A673 (cell line): ENCODE measurements around the gene BLVRA. TPM values are rescaled to one million over a fixed set of nuclear protein-coding genes. Genes with fewer than 3 reads are reported as not detected.

Source experiments
- BruUV-seq: library from RNA; stranded (reverse); fragments of 400-500 nt; replicated peaks from 2 replicates; lab custom pipeline; 2021; lab: Mats Ljungman, UMichigan
- CTCF ChIA-PET: fragments of 300-600 bp; sonication (Branson Sonifier 250); formaldehyde crosslinking; loops from one replicate; lab custom pipeline; 2022; ENCODE audit warnings: antibody characterized with exemption; lab: Charles Lee
- POLR2A ChIA-PET: fragments of 300-600 bp; sonication (Branson Sonifier 250); formaldehyde crosslinking; loops from one replicate; lab custom pipeline; 2022; ENCODE audit warnings: antibody characterized with exemption; ENCODE audit not compliant: low non-redundant PET; lab: Charles Lee
- DNase-seq: peaks from one replicate; pipeline ENCODE4 v3.0.0-alpha.2; 2015; ENCODE audit warnings: low spot score
- H3K27ac ChIP-seq: fragments of 200-600 bp; sonication (generic); 2 replicates; pipeline ENCODE4 v1.5.1; 2016; ENCODE audit warnings: mixed run types, low read depth, mild to moderate bottlenecking, mixed read lengths, antibody characterized with exemption, low read length; ENCODE audit not compliant: poor library complexity, severe bottlenecking
- H3K27me3 ChIP-seq: fragments of 200-600 bp; sonication (generic); replicated peaks from 2 replicates; pipeline ENCODE4 v1.6.1; 2017; ENCODE audit warnings: mixed run types, low read depth, mild to moderate bottlenecking, mixed read lengths, antibody characterized with exemption, low read length; ENCODE audit not compliant: insufficient read depth, poor library complexity
- H3K36me3 ChIP-seq: fragments of 200-600 bp; sonication (generic); 2 replicates; pipeline ENCODE4 v1.6.1; 2016; ENCODE audit warnings: mixed run types, mild to moderate bottlenecking, mixed read lengths, antibody characterized with exemption, low read length; ENCODE audit not compliant: insufficient read depth, poor library complexity, severe bottlenecking
- H3K4me1 ChIP-seq: fragments of 200-600 bp; sonication (generic); 2 replicates; pipeline ENCODE4 v1.6.1; 2017; ENCODE audit warnings: mixed run types, mild to moderate bottlenecking, mixed read lengths, antibody characterized with exemption, low read length; ENCODE audit not compliant: insufficient read depth, poor library complexity, severe bottlenecking
- H3K4me3 ChIP-seq: fragments of 200-600 bp; sonication (generic); 2 replicates; pipeline ENCODE4 v1.5.1; 2016; ENCODE audit warnings: low read depth, mixed run types, mild to moderate bottlenecking, mixed read lengths, low read length; ENCODE audit not compliant: poor library complexity, severe bottlenecking
- H3K9me3 ChIP-seq: fragments of 200-600 bp; sonication (generic); 2 replicates; pipeline ENCODE4 v1.6.1; 2016; ENCODE audit warnings: mixed run types, low read depth, mild to moderate bottlenecking, mixed read lengths, antibody characterized with exemption, low read length; ENCODE audit not compliant: poor library complexity, severe bottlenecking
- CTCF ChIP-seq: fragments of 300-800, 200-600 bp; sonication (generic); conservative IDR thresholded peaks from 2 replicates; pipeline ENCODE4 v1.5.1; 2017; ENCODE audit warnings: low read depth, mild to moderate bottlenecking, antibody characterized with exemption, low read length, moderate library complexity, mixed read lengths
- EZH2 ChIP-seq: fragments of 200-600 bp; sonication (generic); IDR thresholded peaks from 2 replicates; pipeline ENCODE4 v1.6.1; 2017; ENCODE audit warnings: borderline replicate concordance, low read depth, mild to moderate bottlenecking, mixed read lengths, antibody characterized with exemption, low read length; ENCODE audit not compliant: poor library complexity, severe bottlenecking
- intact Hi-C: fragments of 100-400 bp; cut with micrococcal nuclease; formaldehyde crosslinking; loops from one replicate; pipeline ENCODE4 v1.10.0; 2022; ENCODE audit not compliant: unreplicated experiment
- total RNA-seq: library from RNA; stranded (reverse); gene quantifications from 2 replicates; pipeline ENCODE4 v1.2.3, GENCODE V29; 2021

BLVRA gene
- total RNA-seq, 1 experiment from 2014 or later = 20.6 TPM

- intact Hi-C loops = no loop called here
- no peaks in the 10 kb centered on the region for H3K9me3 ChIP-seq
- H3K4me1 ChIP-seq = no peaks in the 10 kb centered on the region
- ChIA-PET CTCF (no interaction called here), POLR2A (no interaction called here)
- BruUV-seq = no TSS peak
- DNase-seq = no peak
- no peaks in the 10 kb centered on the region for H3K36me3 ChIP-seq
- no peak overlapping the region for H3K27ac ChIP-seq
- H3K4me3 ChIP-seq = no peak overlapping the region
- no peaks in the 10 kb centered on the region for H3K27me3 ChIP-seq
- TF ChIP-seq EZH2 = no peak
- no peak for TF ChIP-seq CTCF
Observed at GRCh38 chr7:43790006-43790405, 31.5 kb downstream of the BLVRA start.

GRCh38 chr7:43790834-43791233, 32.4 kb downstream of the BLVRA start:
- CTCF ChIA-PET = no interaction called here
- intact Hi-C loops = no loop called here
- Histone ChIP-seq H3K36me3 (no peaks in the 10 kb centered on the region), H3K4me1 (no peaks in the 10 kb centered on the region), H3K27ac (no peak overlapping the region), H3K4me3 (no peak overlapping the region), H3K9me3 (no peaks in the 10 kb centered on the region), H3K27me3 (no peaks in the 10 kb centered on the region)
- no peak for DNase-seq
- BruUV-seq = no TSS peak
- POLR2A ChIA-PET = no interaction called here
- TF ChIP-seq EZH2 (no peak), CTCF (no peak)

- Histone ChIP-seq H3K9me3 (no peaks in the 10 kb centered on the region), H3K36me3 (no peaks in the 10 kb centered on the region), H3K4me3 (no peak overlapping the region), H3K27ac (no peak overlapping the region), H3K27me3 (no peaks in the 10 kb centered on the region), H3K4me1 (no peaks in the 10 kb centered on the region)
- intact Hi-C loops = no loop called here
- DNase-seq = no peak
- BruUV-seq = no TSS peak
- POLR2A ChIA-PET = no interaction called here
- no peak for TF ChIP-seq CTCF
- no peak for TF ChIP-seq EZH2
- CTCF ChIA-PET = interaction anchor here (0.6 kb wide), 1 partner anchor 820 kb away, joined by 5 read pairs; no protein-coding TSS in a partner anchor
Observed at GRCh38 chr7:43791665-43792064, 33.2 kb downstream of the BLVRA start.
